Measurements from ENCODE around the gene UHRF1. TPM values are rescaled to one million over a fixed set of nuclear protein-coding genes. Genes with fewer than 3 reads are reported as not detected.

The UHRF1 gene
- total RNA-seq, 2 experiments from 2014 or later = 118 to 119 TPM

DNA sequence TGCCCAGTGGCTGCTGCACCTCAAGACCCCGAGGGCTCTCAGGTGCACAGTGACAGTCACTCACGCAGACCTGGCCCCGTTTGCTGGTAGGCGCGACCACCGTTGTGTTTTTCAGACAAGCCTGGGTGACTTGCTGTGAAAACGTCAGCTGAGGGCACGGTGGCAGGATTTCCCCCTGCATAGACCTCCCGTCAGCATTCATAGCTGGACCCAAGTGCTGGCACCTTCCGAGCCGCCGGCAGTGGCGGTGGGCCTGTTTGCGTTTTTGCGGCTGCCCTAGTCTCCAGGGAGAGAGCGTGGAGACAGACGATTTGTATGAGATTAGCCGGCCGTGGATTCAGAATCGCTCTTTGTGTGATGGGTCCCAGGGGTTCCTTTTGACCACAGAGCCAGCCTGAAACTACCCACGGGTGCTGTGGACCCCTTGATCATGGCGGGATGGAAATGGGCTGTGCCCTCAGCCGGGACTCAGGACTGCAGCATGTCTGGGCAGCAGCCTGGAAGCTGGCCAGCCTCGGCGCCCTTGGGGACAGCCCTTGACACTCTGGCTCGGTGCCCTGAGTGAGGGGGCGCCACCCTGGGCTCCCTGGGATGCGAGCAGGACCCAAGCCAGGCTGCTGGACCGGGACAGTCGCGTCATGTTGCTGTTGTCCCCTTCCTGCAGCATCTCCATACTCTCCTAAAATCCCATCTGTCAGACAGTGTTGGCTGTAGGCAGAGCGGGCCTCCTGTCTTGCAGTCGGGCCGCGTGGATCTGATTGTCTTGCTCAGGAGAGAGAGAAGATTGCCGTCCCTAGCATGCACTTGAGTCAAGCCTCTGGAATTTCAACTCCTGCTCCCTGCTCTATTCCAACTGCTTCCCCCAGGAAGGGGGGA lies 68.2 kb downstream of the UHRF1 start:
- peaks cover 6% of the 10 kb centered on the region for H3K4me1 Mint-ChIP-seq (ENCODE audit: low read depth)
- CTCF ChIA-PET = no interaction called here
- intact Hi-C loops (cut with micrococcal nuclease) = no loop called here
- no peaks in the 10 kb centered on the region for H3K27me3 Mint-ChIP-seq
- peaks cover 2% of the 10 kb centered on the region for H3K36me3 Mint-ChIP-seq
- H3K27ac Mint-ChIP-seq = no peak overlapping the region
- H3K4me3 Mint-ChIP-seq = no peak overlapping the region
- DNase-seq = no peak
- POLR2A ChIA-PET = no interaction called here
- H3K9me3 Mint-ChIP-seq = no peaks in the 10 kb centered on the region

DNA sequence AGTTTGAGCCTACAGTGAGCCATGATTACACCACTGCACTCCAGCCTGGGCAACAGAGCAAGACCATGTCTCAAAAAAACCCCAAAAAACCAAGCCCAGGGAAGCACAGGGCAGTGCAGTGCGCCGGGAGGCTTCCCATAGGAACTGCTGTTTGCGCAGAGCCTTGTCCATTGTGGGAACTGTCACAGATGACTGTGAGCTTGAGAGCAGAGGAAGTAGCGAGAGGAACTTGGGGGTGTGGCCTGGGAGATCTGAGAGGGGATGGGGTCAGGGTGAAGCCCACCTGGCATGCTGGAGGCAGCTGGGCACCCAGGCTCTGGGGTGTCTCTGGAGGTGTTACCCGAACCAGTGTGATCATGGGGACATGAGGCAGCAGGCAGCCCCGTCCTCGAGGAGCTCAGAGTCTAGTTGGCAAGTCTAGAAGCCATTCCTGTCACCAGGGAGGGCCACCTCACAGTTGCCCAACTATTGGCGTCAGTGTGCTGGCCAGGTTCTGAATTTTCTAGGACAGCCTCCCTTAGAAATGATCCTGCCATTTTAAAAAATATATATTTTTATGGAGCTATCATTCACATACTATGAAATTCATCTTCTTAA lies 70.0 kb downstream of the UHRF1 start:
- intact Hi-C loops (cut with micrococcal nuclease) = no loop called here
- Mint-ChIP-seq H3K9me3 (no peaks in the 10 kb centered on the region), H3K36me3 (peaks cover 2% of the 10 kb centered on the region), H3K4me1 (ENCODE audit: low read depth) (peaks cover 4% of the 10 kb centered on the region), H3K4me3 (no peak overlapping the region), H3K27me3 (no peaks in the 10 kb centered on the region), H3K27ac (no peak overlapping the region)
- DNase-seq = no peak
- CTCF ChIA-PET = interaction anchor here (1.1 kb wide), 1 partner anchor 52 kb away, joined by 4 read pairs; no protein-coding TSS in a partner anchor
- POLR2A ChIA-PET = interaction anchor here (1.0 kb wide), 1 partner anchor 11 kb away, joined by 4 read pairs; the partner anchor contains the start of gene KDM4B

GRCh38 chr19:4980067-4980466 lies 70.8 kb downstream of the UHRF1 start:
- ChIA-PET CTCF (interaction anchor here (1.1 kb wide), 1 partner anchor 51 kb away, joined by 4 read pairs; no protein-coding TSS in a partner anchor), POLR2A (interaction anchor here (1.0 kb wide), 1 partner anchor 12 kb away, joined by 4 read pairs; the partner anchor contains the start of gene KDM4B)
- DNase-seq = no peak
- Mint-ChIP-seq H3K36me3 (peaks cover 2% of the 10 kb centered on the region), H3K4me1 (ENCODE audit: low read depth) (peaks cover under 1% of the 10 kb centered on the region), H3K9me3 (no peaks in the 10 kb centered on the region), H3K27me3 (no peaks in the 10 kb centered on the region), H3K4me3 (no peak overlapping the region), H3K27ac (no peak overlapping the region)
- intact Hi-C loops (cut with micrococcal nuclease) = no loop called here

- Mint-ChIP-seq H3K4me3 (no peak overlapping the region), H3K4me1 (ENCODE audit: low read depth) (no peaks in the 10 kb centered on the region), H3K27ac (no peak overlapping the region), H3K9me3 (no peaks in the 10 kb centered on the region), H3K36me3 (peaks cover 2% of the 10 kb centered on the region), H3K27me3 (no peaks in the 10 kb centered on the region)
- intact Hi-C loops (cut with micrococcal nuclease) = no loop called here
- POLR2A ChIA-PET = no interaction called here
- no peak for DNase-seq
- CTCF ChIA-PET = no interaction called here
Observed at GRCh38 chr19:4980838-4981680, 71.8 kb downstream of the UHRF1 start.

DNA sequence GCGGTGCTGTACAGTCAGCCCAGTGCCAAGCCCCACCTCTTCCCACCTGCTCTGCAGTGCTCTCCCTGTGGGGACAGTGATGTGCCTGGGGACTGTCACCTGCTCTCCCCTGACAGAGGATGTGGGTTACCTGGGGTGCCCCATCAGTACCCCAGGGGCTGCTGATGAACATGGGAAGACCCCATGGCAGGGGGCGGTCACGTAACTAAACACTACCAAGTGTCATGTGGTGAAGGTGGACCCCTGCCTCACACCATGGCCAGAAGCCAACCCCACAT lies 72.3 kb downstream of the UHRF1 start:
- Mint-ChIP-seq H3K9me3 (no peaks in the 10 kb centered on the region), H3K4me3 (no peak overlapping the region), H3K27me3 (no peaks in the 10 kb centered on the region), H3K36me3 (peaks cover 2% of the 10 kb centered on the region), H3K4me1 (ENCODE audit: low read depth) (no peaks in the 10 kb centered on the region), H3K27ac (no peak overlapping the region)
- CTCF ChIA-PET = no interaction called here
- no peak for DNase-seq
- intact Hi-C loops (cut with micrococcal nuclease) = no loop called here
- POLR2A ChIA-PET = no interaction called here

GRCh38 chr19:4983346-4984105 lies 74.2 kb downstream of the UHRF1 start:
- Mint-ChIP-seq H3K4me1 (ENCODE audit: low read depth) (peaks cover 9% of the 10 kb centered on the region), H3K4me3 (no peak overlapping the region), H3K27ac (no peak overlapping the region), H3K36me3 (no peaks in the 10 kb centered on the region), H3K27me3 (no peaks in the 10 kb centered on the region), H3K9me3 (no peaks in the 10 kb centered on the region)
- no peak for DNase-seq
- intact Hi-C loops (cut with micrococcal nuclease) = no loop called here
- POLR2A ChIA-PET = interaction anchor here (1.2 kb wide), 1 partner anchor 10 kb away, joined by 4 read pairs; no protein-coding TSS in a partner anchor
- CTCF ChIA-PET = interaction anchor here (2.1 kb wide), 1 partner anchor 47 kb away, joined by 6 read pairs; no protein-coding TSS in a partner anchor

- no peak overlapping the region for H3K4me3 Mint-ChIP-seq
Observed at GRCh38 chr19:4984106-4984380, 74.7 kb downstream of the UHRF1 start.

DNA sequence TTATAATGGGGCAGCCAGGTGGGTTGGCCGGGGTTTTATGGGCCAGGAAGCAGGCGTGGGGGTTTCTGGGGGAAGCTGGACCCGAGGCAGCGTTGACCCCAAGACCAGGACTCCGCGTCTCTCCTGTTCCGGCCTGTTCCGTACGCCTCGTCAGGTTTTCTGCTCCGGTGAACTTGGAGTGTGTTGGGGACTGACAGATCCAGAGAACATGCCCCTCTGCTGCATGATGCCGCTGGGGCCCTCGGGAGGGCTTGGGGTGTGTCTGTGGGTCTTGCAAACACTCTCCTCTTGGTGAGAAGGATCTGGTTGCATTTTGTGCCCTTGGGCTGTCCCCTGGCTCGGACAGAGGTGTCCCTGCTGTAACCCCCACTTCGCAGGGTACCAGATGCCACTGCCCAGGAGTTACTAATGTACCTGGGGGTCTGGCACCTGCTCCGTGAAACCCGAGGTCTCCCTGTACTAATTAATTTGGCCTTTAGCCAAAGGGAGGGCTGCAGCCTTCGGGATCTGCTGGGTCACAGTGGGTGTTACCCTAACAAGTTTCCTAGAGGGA lies 75.2 kb downstream of the UHRF1 start:
- H3K27me3 Mint-ChIP-seq = no peaks in the 10 kb centered on the region
- H3K9me3 Mint-ChIP-seq = no peaks in the 10 kb centered on the region
- intact Hi-C loops (cut with micrococcal nuclease) = no loop called here
- H3K27ac Mint-ChIP-seq = no peak overlapping the region
- peaks cover 9% of the 10 kb centered on the region for H3K4me1 Mint-ChIP-seq (ENCODE audit: low read depth)
- CTCF ChIA-PET = interaction anchor here (2.1 kb wide), 1 partner anchor 46 kb away, joined by 6 read pairs; no protein-coding TSS in a partner anchor
- DNase-seq = no peak
- POLR2A ChIA-PET = no interaction called here
- no peak overlapping the region for H3K4me3 Mint-ChIP-seq
- no peaks in the 10 kb centered on the region for H3K36me3 Mint-ChIP-seq

More at GRCh38 chr19:4984106-4984380, 74.7 kb downstream of the UHRF1 start:
- POLR2A ChIA-PET = no interaction called here
- peaks cover 9% of the 10 kb centered on the region for H3K4me1 Mint-ChIP-seq (ENCODE audit: low read depth)
- no peak for DNase-seq
- intact Hi-C loops (cut with micrococcal nuclease) = no loop called here
- H3K27me3 Mint-ChIP-seq = no peaks in the 10 kb centered on the region
- no peaks in the 10 kb centered on the region for H3K9me3 Mint-ChIP-seq
- CTCF ChIA-PET = interaction anchor here (2.1 kb wide), 1 partner anchor 47 kb away, joined by 6 read pairs; no protein-coding TSS in a partner anchor
- no peaks in the 10 kb centered on the region for H3K36me3 Mint-ChIP-seq
- H3K27ac Mint-ChIP-seq = no peak overlapping the region

DNA sequence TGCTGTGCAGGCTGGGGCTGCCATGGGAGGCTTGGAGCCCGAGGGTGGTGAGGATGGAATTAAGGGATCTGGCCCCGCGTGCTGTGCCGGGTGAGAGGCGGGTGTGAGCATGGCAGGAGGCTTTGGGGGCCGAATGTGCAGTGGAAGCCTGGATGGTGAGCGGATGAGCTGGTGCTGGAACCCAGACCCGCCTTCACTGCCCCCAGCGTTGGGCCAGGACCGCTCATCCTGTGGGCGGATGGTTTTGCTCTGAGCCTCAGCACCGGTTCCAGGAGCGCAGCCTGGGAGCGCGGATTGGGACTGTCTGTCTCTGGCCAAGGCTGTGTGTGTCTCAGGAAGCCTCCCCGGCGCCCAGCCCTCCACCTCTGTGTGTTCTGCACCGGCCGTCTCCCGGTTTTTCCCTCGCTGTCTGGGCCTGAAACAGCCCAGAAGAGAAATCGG lies 76.3 kb downstream of the UHRF1 start:
- Mint-ChIP-seq H3K36me3 (no peaks in the 10 kb centered on the region), H3K9me3 (no peaks in the 10 kb centered on the region), H3K4me1 (ENCODE audit: low read depth) (peaks cover 9% of the 10 kb centered on the region), H3K27ac (no peak overlapping the region), H3K27me3 (no peaks in the 10 kb centered on the region), H3K4me3 (no peak overlapping the region)
- POLR2A ChIA-PET = interaction anchor here (0.8 kb wide), 1 partner anchor 16 kb away, joined by 3 read pairs; no protein-coding TSS in a partner anchor
- intact Hi-C loops (cut with micrococcal nuclease) = no loop called here
- no peak for DNase-seq
- CTCF ChIA-PET = no interaction called here

DNA sequence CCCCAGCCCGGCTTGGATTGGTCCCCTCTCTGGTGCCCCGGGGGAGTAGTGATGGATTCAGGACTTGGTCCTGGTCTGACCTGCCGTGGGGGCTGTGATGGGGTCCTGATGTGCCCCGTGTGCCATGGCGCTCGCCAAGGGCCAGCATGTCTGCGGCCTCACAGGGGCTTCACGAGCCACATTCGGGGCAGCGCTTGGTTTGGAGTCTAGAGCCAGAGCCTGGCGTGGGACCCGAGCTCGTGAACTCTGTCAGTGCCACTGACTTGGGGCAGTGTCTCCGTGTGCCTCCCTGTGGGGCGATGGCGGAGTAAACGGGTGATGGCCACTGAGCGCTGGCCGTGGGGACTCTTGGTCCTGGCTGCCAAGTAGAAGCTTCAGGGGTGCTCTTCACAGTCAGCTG lies 76.8 kb downstream of the UHRF1 start:
- CTCF ChIA-PET = no interaction called here
- peaks cover 9% of the 10 kb centered on the region for H3K4me1 Mint-ChIP-seq (ENCODE audit: low read depth)

DNA sequence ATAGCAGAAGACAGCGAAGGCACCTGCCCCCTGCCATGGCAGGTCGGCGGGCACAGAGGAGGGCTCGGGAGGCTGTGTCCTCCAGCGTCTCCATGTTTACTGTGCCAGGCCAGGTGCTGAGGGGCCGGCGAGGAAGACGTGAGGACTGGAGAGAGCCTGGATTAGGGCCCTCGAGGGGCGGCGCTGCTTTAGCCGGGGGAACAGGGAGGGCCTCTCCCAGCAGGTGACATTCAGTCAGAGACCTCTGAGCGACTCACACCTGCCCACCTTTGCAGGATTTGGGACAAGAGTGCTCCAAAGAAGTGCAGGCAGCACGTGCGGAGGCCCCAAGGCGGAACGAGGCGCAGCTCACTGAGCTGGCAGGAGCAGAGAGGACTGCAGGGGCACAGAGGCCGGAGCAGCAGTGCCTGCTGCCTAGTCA lies 77.2 kb downstream of the UHRF1 start:
- Mint-ChIP-seq H3K4me1 (ENCODE audit: low read depth) (peaks cover 9% of the 10 kb centered on the region), H3K4me3 (no peak overlapping the region), H3K27me3 (no peaks in the 10 kb centered on the region), H3K36me3 (peaks cover 2% of the 10 kb centered on the region), H3K27ac (no peak overlapping the region), H3K9me3 (peaks cover 2% of the 10 kb centered on the region)
- no peak for DNase-seq
- ChIA-PET CTCF (no interaction called here), POLR2A (no interaction called here)
- intact Hi-C loops (cut with micrococcal nuclease) = no loop called here

More for the DNA sequence above, 76.8 kb downstream of the UHRF1 start:
- Mint-ChIP-seq H3K27me3 (no peaks in the 10 kb centered on the region), H3K36me3 (no peaks in the 10 kb centered on the region), H3K4me3 (no peak overlapping the region), H3K27ac (no peak overlapping the region), H3K9me3 (no peaks in the 10 kb centered on the region)
- intact Hi-C loops (cut with micrococcal nuclease) = no loop called here
- POLR2A ChIA-PET = interaction anchor here (0.8 kb wide), 1 partner anchor 16 kb away, joined by 3 read pairs; no protein-coding TSS in a partner anchor
- DNase-seq = no peak

Measured in activated CD4-positive, alpha-beta memory T cell treated with anti-CD3 and anti-CD28 coated beads for 36 hours (primary cell).